Stomach (tissue), 9 donors: ENCODE data around the gene NAV2. TPM values are rescaled to one million over a fixed set of nuclear protein-coding genes. Genes with fewer than 3 reads are reported as not detected.

Experiments used
- DNase-seq, 2 donors: peaks; one replicate each; pipeline versions ENCODE4 v3.0.0 to v3.0.0-alpha.2; 2013 to 2019
- H3K27ac ChIP-seq, 5 donors: fragments of 200-600 bp in 4 of 5; sonication (generic) in 4 of 5; one replicate each; pipeline ENCODE4 v1.5.1; 2013 to 2019; ENCODE audit warnings: mild to moderate bottlenecking in 1 of 5, moderate library complexity in 1 of 5
- H3K27me3 ChIP-seq, 3 donors: fragments of 200-600 bp; sonication (generic); one replicate each; pipeline ENCODE4 v1.5.1; 2017 to 2019; ENCODE audit warnings: mixed run types in 1 of 3
- H3K36me3 ChIP-seq, 4 donors: fragments of 200-600 bp; sonication (generic); 1 replicate in 3 of 4; 2 replicates in 1 of 4; pipeline ENCODE4 v1.5.1; 2016 to 2019
- H3K4me1 ChIP-seq, 4 donors: fragments of 200-600 bp; sonication (generic); one replicate each; pipeline ENCODE4 v1.5.1; 2016 to 2019
- H3K4me3 ChIP-seq, 4 donors: fragments of 200-600 bp; sonication (generic) in 3 of 4; one replicate each; pipeline ENCODE4 v1.5.1; 2016 to 2019; ENCODE audit warnings: mild to moderate bottlenecking in 1 of 4
- H3K9me3 ChIP-seq, 4 donors: fragments of 200-600 bp; sonication (generic); one replicate each; pipeline ENCODE4 v1.5.1; 2016 to 2019
- EP300 ChIP-seq: sonication (generic); formaldehyde crosslinking; IDR thresholded peaks from one replicate; pipeline ENCODE4 v1.6.1; 2017; ENCODE audit warnings: antibody characterized with exemption
- POLR2A ChIP-seq, 4 donors: fragments of 450-650 bp; IDR thresholded peaks; one replicate each; pipeline ENCODE4 v1.6.1; 2016; ENCODE audit warnings: antibody characterized with exemption in 4 of 4, control low read depth in 2 of 4, mild to moderate bottlenecking in 1 of 4, moderate library complexity in 1 of 4
- POLR2AphosphoS5 ChIP-seq, 3 donors: sonication (generic); formaldehyde crosslinking; IDR thresholded peaks; one replicate each; pipeline ENCODE4 v1.6.1; 2016; ENCODE audit warnings: antibody characterized with exemption in 3 of 3
- WGBS, 5 donors: extraction: QIAGEN DNeasy Blood & Tissue Kit in 3 of 5; methylation state at CpG; one replicate each; pipeline versions ENCODE4 v1.1.5 to v1.1.7; 2013 to 2018; 5-methylcytosine and 5-hydroxymethylcytosine counted together
- intact Hi-C: fragments of 100-400 bp; cut with DNase I; formaldehyde crosslinking; loops from one replicate; pipeline ENCODE4 v1.15.1; 2023; ENCODE audit warnings: low total_unique reads
- polyA plus RNA-seq, 3 donors: library from polyadenylated mRNA; stranded (reverse); fragments of 200-250 nt; gene quantifications; one replicate each; pipeline ENCODE4 v1.2.3, GENCODE V29; 2013
- total RNA-seq, 5 donors: library from RNA; depleted of rRNA; stranded (reverse); fragments of >200 nt; gene quantifications; one replicate each; pipeline versions ENCODE4 v1.1.0 to v1.2.3, GENCODE V29; 2014 to 2016
- TF ChIP-seq, protein P1 (sequence below), 7 experiments: fragments of 450-650 bp in 4 of 7; fragments of 200-600 bp in 3 of 7; sonication (generic) in 3 of 7; IDR thresholded peaks; one replicate each; pipeline ENCODE4 v1.5.1; 2016 to 2019; ENCODE audit warnings: antibody characterized with exemption in 7 of 7, control low read depth in 2 of 7, mild to moderate bottlenecking in 1 of 7
- donor health status: healthy with polysubstance abuse.
- donor health status: Bipolar disorder and iron deficiency.
- donor health status: healthy.

Gene NAV2
- total and polyA plus RNA-seq, 8 donors = 1.8 to 92.4 (median 7.9) TPM

DNA sequence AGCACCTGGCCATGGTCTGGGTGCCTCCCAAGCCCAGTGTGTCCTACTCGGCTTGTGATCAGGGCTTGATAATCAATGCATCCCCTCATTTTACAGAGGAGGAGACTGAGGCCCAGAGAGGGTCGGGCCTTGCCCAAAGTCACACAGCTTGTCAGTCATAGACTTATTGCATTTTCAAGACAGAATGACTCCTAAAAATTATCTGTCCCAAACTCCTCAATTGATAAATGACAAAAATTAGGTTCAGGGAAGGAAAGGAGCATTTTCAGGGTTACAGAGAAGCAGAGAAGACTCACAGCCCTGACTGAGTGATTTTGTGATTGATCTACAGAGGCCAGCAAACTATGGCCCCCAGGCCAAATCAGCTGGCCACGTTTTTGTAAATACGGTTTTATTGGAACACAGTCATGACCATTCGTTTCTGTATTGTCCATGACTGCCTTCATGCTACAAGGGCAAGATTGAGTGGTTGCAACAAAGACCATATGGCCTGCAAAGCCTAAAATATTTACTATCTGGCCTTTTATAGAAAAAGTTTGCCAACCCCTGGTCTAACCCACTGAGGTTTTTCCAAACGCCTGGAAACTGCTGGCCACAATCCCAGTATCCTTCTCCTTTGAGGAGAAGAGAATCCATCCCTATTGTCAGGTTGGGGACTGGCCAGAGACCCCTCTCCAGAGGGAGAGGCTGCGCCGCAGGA is 35.1 kb upstream of the NAV2 start:
- no peak for TF ChIP-seq POLR2AphosphoS5 (IDR thresholded peaks at IDR 0.05)
- TF ChIP-seq, protein P1, sequence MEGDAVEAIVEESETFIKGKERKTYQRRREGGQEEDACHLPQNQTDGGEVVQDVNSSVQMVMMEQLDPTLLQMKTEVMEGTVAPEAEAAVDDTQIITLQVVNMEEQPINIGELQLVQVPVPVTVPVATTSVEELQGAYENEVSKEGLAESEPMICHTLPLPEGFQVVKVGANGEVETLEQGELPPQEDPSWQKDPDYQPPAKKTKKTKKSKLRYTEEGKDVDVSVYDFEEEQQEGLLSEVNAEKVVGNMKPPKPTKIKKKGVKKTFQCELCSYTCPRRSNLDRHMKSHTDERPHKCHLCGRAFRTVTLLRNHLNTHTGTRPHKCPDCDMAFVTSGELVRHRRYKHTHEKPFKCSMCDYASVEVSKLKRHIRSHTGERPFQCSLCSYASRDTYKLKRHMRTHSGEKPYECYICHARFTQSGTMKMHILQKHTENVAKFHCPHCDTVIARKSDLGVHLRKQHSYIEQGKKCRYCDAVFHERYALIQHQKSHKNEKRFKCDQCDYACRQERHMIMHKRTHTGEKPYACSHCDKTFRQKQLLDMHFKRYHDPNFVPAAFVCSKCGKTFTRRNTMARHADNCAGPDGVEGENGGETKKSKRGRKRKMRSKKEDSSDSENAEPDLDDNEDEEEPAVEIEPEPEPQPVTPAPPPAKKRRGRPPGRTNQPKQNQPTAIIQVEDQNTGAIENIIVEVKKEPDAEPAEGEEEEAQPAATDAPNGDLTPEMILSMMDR (IDR thresholded peaks at IDR 0.05) = no peak
- DNase-seq = peak in 1 of 2 donors; percentile 29
- 68 to 79% (median 70%) methylated on average over 8 of the region's 8 CpGs for WGBS, 5 donors
- intact Hi-C loops = no loop called here
- H3K9me3 ChIP-seq = no peaks in the 10 kb centered on the region
- no peak overlapping the region for H3K4me3 ChIP-seq
- H3K27me3 ChIP-seq = no peaks in the 10 kb centered on the region
- H3K27ac ChIP-seq = peak overlapping the region in 4 of 5 donors; percentile 58 to 87 (median 72)
- H3K4me1 ChIP-seq = peaks cover 6 to 64% (median 50%) of the 10 kb centered on the region in 4 donors
- H3K36me3 ChIP-seq = no peaks in the 10 kb centered on the region

DNA sequence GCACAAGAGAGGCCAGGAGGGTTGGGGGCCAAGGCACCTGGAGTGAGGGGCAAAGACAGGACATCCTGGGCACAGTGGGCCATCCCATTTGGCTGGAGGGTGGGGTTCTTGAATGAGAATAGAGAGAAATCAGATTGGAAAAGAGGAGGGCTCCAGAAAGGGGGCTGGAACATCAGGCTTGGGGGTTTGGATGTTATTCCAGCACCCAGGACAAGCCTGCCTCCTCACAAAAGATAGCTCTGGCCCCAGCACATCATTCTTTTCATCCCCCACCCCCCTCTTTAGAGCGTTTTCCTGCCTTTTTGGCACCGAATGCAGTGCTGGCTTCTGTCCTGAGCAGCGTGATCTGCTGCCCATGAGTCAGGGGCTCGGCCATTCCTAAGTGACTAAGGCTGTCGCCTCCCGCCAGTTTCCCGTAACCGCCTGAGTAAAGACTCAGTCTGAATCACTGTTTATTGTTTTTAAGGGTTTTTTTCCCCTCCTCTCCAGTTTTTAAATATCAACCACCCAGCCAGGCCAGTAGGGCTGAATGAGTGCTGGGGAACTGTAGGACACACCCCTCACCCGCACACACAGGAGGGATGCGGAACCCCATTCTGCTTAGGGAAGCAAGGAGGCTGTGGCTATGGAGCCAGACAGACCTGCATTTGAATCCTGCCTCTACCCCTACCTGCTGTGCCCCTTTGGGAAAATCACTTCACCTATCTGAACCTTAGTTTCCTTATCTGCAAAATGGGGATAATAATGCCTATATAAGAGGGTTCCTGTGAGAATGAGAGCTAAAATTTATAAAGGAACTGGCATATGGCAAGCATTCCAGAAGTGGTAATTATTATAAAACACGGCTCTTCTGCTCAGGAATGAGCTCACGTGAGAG is 32.4 kb upstream of the NAV2 start:
- Histone ChIP-seq H3K27ac (peak overlapping the region; percentile 35 to 87 (median 78)), H3K9me3 (no peaks in the 10 kb centered on the region), H3K4me1 (peaks cover 6 to 67% (median 38%) of the 10 kb centered on the region in 4 donors), H3K27me3 (no peaks in the 10 kb centered on the region), H3K36me3 (no peaks in the 10 kb centered on the region), H3K4me3 (no peak overlapping the region)
- TF ChIP-seq POLR2AphosphoS5 (IDR thresholded peaks at IDR 0.05) (peak; percentile 64 to 94 (median 76)), POLR2A (IDR thresholded peaks at IDR 0.05) (no peak), EP300 (peak; percentile 59)
- peak; percentile 68 to 89 for DNase-seq
- intact Hi-C loops = no loop called here
- 26 to 31% (median 28%) methylated on average over 12 of the region's 12 CpGs for WGBS, 5 donors

DNA sequence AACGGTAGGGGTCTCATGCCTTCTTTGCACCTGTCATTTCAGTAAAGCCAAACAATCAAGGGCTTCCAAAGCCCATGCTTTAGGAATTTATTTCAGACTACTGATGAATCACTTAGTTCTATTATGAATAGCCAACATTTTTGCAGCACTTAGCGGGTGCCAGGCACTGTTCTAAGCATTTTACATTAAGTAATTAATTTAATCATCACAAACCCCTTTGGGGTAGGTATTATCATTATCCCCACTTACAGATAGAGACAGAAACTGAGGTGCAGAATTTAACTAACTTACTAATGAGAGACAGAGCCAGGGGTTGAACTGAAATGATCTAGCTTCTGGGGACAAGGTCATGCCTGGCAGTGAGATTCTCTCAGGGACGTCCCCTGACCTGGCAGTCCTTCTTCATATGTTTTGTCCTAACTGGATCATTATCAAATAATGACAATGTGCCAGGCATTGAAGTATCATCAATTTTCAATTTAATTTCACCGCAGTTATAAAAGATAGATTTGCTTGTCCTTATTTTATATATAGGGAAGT is 31.7 kb upstream of the NAV2 start:
- no peaks in the 10 kb centered on the region for H3K27me3 ChIP-seq
- H3K4me1 ChIP-seq = peaks cover 6 to 62% (median 38%) of the 10 kb centered on the region in 4 donors
- no peaks in the 10 kb centered on the region for H3K9me3 ChIP-seq
- intact Hi-C loops = no loop called here
- TF ChIP-seq, protein P1 (IDR thresholded peaks at IDR 0.05) = no peak
- TF ChIP-seq EP300 (no peak), POLR2A (IDR thresholded peaks at IDR 0.05) (no peak), POLR2AphosphoS5 (IDR thresholded peaks at IDR 0.05) (no peak)
- 65 to 82% (median 69%) methylated on average over 4 of the region's 4 CpGs for WGBS, 5 donors
- no peak overlapping the region for H3K4me3 ChIP-seq
- H3K27ac ChIP-seq = peak overlapping the region in 4 of 5 donors; percentile 54 to 87 (median 82)
- H3K36me3 ChIP-seq = no peaks in the 10 kb centered on the region
- DNase-seq = no peak

DNA sequence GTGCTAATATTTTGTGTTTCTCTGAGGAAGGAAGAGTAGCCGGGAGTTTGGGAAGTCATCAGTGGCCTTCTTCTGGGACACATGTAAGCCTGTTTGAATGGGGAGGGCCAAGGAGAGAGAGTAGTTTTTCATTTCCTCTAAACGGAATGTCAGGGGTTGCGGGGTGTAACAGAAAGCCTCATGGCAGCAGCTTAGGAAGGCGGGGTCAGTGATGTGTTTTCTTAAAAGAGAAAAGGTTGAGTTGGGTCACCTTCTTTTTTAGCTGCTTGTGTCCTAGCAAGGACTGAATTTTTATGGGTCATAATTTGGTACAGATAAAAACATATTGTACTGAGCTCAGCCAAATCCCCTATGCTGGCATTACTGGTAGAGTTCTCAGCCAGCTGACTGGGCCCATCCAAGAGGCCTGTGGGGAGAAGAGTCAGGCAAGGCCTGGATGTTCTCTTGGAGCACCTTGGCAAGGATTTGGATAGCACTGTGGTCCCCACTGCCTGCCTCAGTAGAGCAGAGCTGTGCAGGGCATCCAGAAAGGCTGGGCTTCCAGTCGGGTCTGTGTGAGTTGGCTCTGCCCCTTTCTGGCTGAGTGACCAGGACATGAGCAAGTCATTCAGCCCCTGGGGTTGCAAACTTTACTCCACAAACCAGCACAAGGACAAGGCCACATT is 29.4 kb upstream of the NAV2 start:
- Histone ChIP-seq H3K27me3 (no peaks in the 10 kb centered on the region), H3K4me3 (no peak overlapping the region), H3K36me3 (no peaks in the 10 kb centered on the region), H3K4me1 (peaks cover 6 to 38% (median 26%) of the 10 kb centered on the region in 4 donors), H3K27ac (peak overlapping the region in 4 of 5 donors; percentile 24 to 87 (median 67)), H3K9me3 (no peaks in the 10 kb centered on the region)
- intact Hi-C loops = no loop called here
- TF ChIP-seq POLR2AphosphoS5 (IDR thresholded peaks at IDR 0.05) (peak in 2 of 3 donors; percentile 1 to 36), POLR2A (IDR thresholded peaks at IDR 0.05) (no peak), EP300 (peak; percentile 36)
- TF ChIP-seq, protein P1 (IDR thresholded peaks at IDR 0.05) = no peak
- WGBS, 5 donors = 62 to 77% (median 73%) methylated on average over 5 of the region's 5 CpGs
- DNase-seq = no peak
